Measurements from ENCODE around the gene KIRREL2. TPM values are rescaled to one million over a fixed set of nuclear protein-coding genes. Genes with fewer than 3 reads are reported as not detected.

KIRREL2 gene
- total RNA-seq, 1 experiment from 2014 or later, result 3.1 TPM

DNA sequence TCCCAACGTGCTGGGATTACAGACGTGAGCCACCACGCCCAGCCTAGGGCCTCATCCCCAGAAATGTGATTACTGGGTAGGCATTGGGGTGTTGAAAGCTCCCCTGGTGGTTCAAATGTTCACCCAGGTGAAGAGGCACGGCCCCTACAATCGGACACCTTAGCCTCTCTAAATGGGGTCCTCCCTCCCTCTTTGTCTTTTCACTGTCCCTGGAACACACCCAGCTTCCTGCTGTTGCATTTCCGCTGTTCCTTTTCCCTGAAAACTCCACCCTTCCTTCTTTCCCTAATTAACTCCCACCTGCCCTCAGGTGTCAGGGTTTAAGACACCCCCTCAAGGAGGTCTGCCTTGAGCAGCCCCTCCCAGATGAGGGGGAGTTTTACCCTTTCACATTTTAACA is 40.4 kb upstream of the KIRREL2 start:
- peaks cover 12% of the 10 kb centered on the region for H3K27me3 Mint-ChIP-seq (ENCODE audit: low read depth)

More for the DNA sequence above, 40.4 kb upstream of the KIRREL2 start:
- Histone ChIP-seq H2BK5ac (ENCODE audit: insufficient read length, low read length) (no peak overlapping the region), H2BK120ac (ENCODE audit: low read depth, low read length, poor library complexity, severe bottlenecking) (no peak overlapping the region), H3K79me2 (ENCODE audit: insufficient read depth, low read length) (no peaks in the 10 kb centered on the region), H4K20me1 (ENCODE audit: control insufficient read depth, insufficient read depth, insufficient read length) (no peaks in the 10 kb centered on the region), H2BK12ac (ENCODE audit: insufficient read length, low read depth, low read length) (no peak overlapping the region), H3K4ac (ENCODE audit: low read depth, low read length) (no peak overlapping the region), H3T11ph (ENCODE audit: low read length) (no peak overlapping the region), H3K23ac (ENCODE audit: insufficient read length, low read depth, low read length) (no peak overlapping the region), H3K27me3 (ENCODE audit: insufficient read depth, low read length) (no peaks in the 10 kb centered on the region), H3K23me2 (ENCODE audit: insufficient read length, low read depth, low read length, poor library complexity, severe bottlenecking) (no peaks in the 10 kb centered on the region), H2AFZ (ENCODE audit: low read length) (no peak overlapping the region), H3K4me2 (ENCODE audit: insufficient read depth, insufficient read length, low read length) (no peak overlapping the region), H3K79me1 (ENCODE audit: insufficient read depth, low read depth, low read length, poor library complexity, severe bottlenecking) (no peaks in the 10 kb centered on the region), H2BK15ac (ENCODE audit: low read depth, low read length) (no peak overlapping the region), H4K5ac (ENCODE audit: insufficient read length, low read depth, low read length) (no peak overlapping the region), H3K9me3 (ENCODE audit: control insufficient read depth, low read depth, low read length) (no peaks in the 10 kb centered on the region), H4K8ac (replicated peaks; ENCODE audit: insufficient read length, low read depth, low read length) (no peak overlapping the region), H3K27ac (ENCODE audit: insufficient read length, low read depth, low read length) (no peak overlapping the region), H3K4me1 (ENCODE audit: insufficient read depth, low read length) (peaks cover 3% of the 10 kb centered on the region; the same call in 1 of the 2 replicates), H3K14ac (ENCODE audit: insufficient read depth, low read length) (no peak overlapping the region), H3K9ac (ENCODE audit: extremely low read depth, insufficient read length, low read length) (no peak overlapping the region), H2AK5ac (ENCODE audit: insufficient read length, low read length) (no peak overlapping the region), H3K56ac (ENCODE audit: insufficient read length, low read depth, low read length) (no peak overlapping the region), H4K91ac (ENCODE audit: insufficient read length, low read depth, low read length) (no peak overlapping the region), H2BK20ac (ENCODE audit: low read depth, low read length, poor library complexity, severe bottlenecking) (no peak overlapping the region), H3K18ac (ENCODE audit: insufficient read length, low read depth, low read length) (no peak overlapping the region)
- no peaks in the 10 kb centered on the region for H3K36me3 Mint-ChIP-seq (ENCODE audit: insufficient read depth in 1 of 3, low read depth in 3 of 3)
- peak overlapping the region in 1 of 2 experiments; percentile 19; a peak in 2 of 5 replicates for H3K4me3 Mint-ChIP-seq
- peaks cover 13 to 20% of the 10 kb centered on the region in 2 experiments for H3K4me1 Mint-ChIP-seq
- H3K9me3 Mint-ChIP-seq, result peaks cover 2 to 3% of the 10 kb centered on the region in 2 experiments; a peak in 2 of 5 replicates
- peak; percentile 67 for DNase-seq
- TF ChIP-seq, protein P1, sequence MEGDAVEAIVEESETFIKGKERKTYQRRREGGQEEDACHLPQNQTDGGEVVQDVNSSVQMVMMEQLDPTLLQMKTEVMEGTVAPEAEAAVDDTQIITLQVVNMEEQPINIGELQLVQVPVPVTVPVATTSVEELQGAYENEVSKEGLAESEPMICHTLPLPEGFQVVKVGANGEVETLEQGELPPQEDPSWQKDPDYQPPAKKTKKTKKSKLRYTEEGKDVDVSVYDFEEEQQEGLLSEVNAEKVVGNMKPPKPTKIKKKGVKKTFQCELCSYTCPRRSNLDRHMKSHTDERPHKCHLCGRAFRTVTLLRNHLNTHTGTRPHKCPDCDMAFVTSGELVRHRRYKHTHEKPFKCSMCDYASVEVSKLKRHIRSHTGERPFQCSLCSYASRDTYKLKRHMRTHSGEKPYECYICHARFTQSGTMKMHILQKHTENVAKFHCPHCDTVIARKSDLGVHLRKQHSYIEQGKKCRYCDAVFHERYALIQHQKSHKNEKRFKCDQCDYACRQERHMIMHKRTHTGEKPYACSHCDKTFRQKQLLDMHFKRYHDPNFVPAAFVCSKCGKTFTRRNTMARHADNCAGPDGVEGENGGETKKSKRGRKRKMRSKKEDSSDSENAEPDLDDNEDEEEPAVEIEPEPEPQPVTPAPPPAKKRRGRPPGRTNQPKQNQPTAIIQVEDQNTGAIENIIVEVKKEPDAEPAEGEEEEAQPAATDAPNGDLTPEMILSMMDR (conservative IDR thresholded peaks at IDR 0.05), result no peak; the same call in 2 of the 3 replicates
- peak overlapping the region in 2 of 3 experiments; percentile 88 to 95; a peak in 3 of 7 replicates for H3K27ac Mint-ChIP-seq
- no CpG with 5 or more reads among the region's 6 CpGs for WGBS (ENCODE audit: extremely low coverage, insufficient read length, low lambda C conversion rate)
